ENCODE results near the gene EDAR. TPM values are rescaled to one million over a fixed set of nuclear protein-coding genes. Genes with fewer than 3 reads are reported as not detected.

The EDAR gene
- total RNA-seq, 6 experiments from 2014 or later: not detected

- no peak for TF ChIP-seq CTCF (IDR thresholded peaks at IDR 0.05)
- Mint-ChIP-seq H3K27ac (no peak overlapping the region), H3K36me3 (ENCODE audit: low read depth) (no peaks in the 10 kb centered on the region)
Observed at GRCh38 chr2:109029490-109030201, 40.6 kb upstream of the EDAR start.

GRCh38 chr2:109028738-109029489 is 39.9 kb upstream of the EDAR start:
- Mint-ChIP-seq H3K27me3 (ENCODE audit: insufficient read depth) (peaks cover 61% of the 10 kb centered on the region), H3K4me1 (ENCODE audit: low read depth) (peaks cover 5% of the 10 kb centered on the region; the same call in 1 of the 2 replicates), H3K9me3 (no peaks in the 10 kb centered on the region), H3K4me3 (no peak overlapping the region), H3K27ac (no peak overlapping the region), H3K36me3 (ENCODE audit: low read depth) (no peaks in the 10 kb centered on the region)
- DNase-seq: no peak
- TF ChIP-seq CTCF (IDR thresholded peaks at IDR 0.05): no peak

More at GRCh38 chr2:109029490-109030201, 40.6 kb upstream of the EDAR start:
- Mint-ChIP-seq H3K27me3 (ENCODE audit: insufficient read depth) (peaks cover 61% of the 10 kb centered on the region), H3K4me3 (no peak overlapping the region), H3K4me1 (ENCODE audit: low read depth) (peaks cover 5% of the 10 kb centered on the region; the same call in 1 of the 2 replicates), H3K9me3 (no peaks in the 10 kb centered on the region)
- no peak for DNase-seq

GRCh38 chr2:109028277-109028676 is 39.3 kb upstream of the EDAR start:
- no peak for DNase-seq

GRCh38 chr2:109027702-109028101 is 38.7 kb upstream of the EDAR start:
- no peak for TF ChIP-seq CTCF (IDR thresholded peaks at IDR 0.05)
- Mint-ChIP-seq H3K27ac (no peak overlapping the region), H3K27me3 (ENCODE audit: insufficient read depth) (peaks cover 52% of the 10 kb centered on the region), H3K36me3 (ENCODE audit: low read depth) (no peaks in the 10 kb centered on the region), H3K4me3 (no peak overlapping the region), H3K4me1 (ENCODE audit: low read depth) (peaks cover 5% of the 10 kb centered on the region; the same call in 1 of the 2 replicates), H3K9me3 (no peaks in the 10 kb centered on the region)
- no peak for DNase-seq

More at GRCh38 chr2:109028277-109028676, 39.3 kb upstream of the EDAR start:
- Mint-ChIP-seq H3K4me3 (no peak overlapping the region), H3K27ac (no peak overlapping the region), H3K36me3 (ENCODE audit: low read depth) (no peaks in the 10 kb centered on the region), H3K27me3 (ENCODE audit: insufficient read depth) (peaks cover 58% of the 10 kb centered on the region), H3K4me1 (ENCODE audit: low read depth) (peaks cover 5% of the 10 kb centered on the region; the same call in 1 of the 2 replicates), H3K9me3 (no peaks in the 10 kb centered on the region)
- TF ChIP-seq CTCF (IDR thresholded peaks at IDR 0.05): no peak

- Mint-ChIP-seq H3K36me3 (ENCODE audit: low read depth) (no peaks in the 10 kb centered on the region), H3K27ac (no peak overlapping the region), H3K4me1 (ENCODE audit: low read depth) (peaks cover 13% of the 10 kb centered on the region)
Observed at GRCh38 chr2:109024477-109024876, 35.5 kb upstream of the EDAR start.

More at GRCh38 chr2:109024477-109024876, 35.5 kb upstream of the EDAR start:
- H3K27me3 Mint-ChIP-seq (ENCODE audit: insufficient read depth): peaks cover 38% of the 10 kb centered on the region
- H3K9me3 Mint-ChIP-seq: no peaks in the 10 kb centered on the region
- TF ChIP-seq CTCF (IDR thresholded peaks at IDR 0.05): no peak
- H3K4me3 Mint-ChIP-seq: no peak overlapping the region
- no peak for DNase-seq
